A673 (cell line): ENCODE results near the gene OR8S1.

Experiments
- CTCF ChIP-seq: fragments of 300-800, 200-600 bp; sonication (generic); conservative IDR thresholded peaks from 2 replicates; pipeline ENCODE4 v1.5.1; 2017; ENCODE audit warnings: low read depth, mild to moderate bottlenecking, antibody characterized with exemption, low read length, moderate library complexity, mixed read lengths
- EZH2 ChIP-seq: fragments of 200-600 bp; sonication (generic); IDR thresholded peaks from 2 replicates; pipeline ENCODE4 v1.6.1; 2017; ENCODE audit warnings: borderline replicate concordance, low read depth, mild to moderate bottlenecking, mixed read lengths, antibody characterized with exemption, low read length; ENCODE audit not compliant: poor library complexity, severe bottlenecking

- TF ChIP-seq CTCF (no peak), EZH2 (no peak)
These were observed 11.2 kb downstream of the OR8S1 start for GRCh38 chr12:48536602-48537001.
